Fibroblast of lung (primary cell): ENCODE measurements around the gene OBSCN.

Experiments
- EZH2 ChIP-seq: IDR thresholded peaks from 2 replicates; pipeline ENCODE4 v1.5.1; 2012; ENCODE audit warnings: low read length, control low read depth, mild to moderate bottlenecking; ENCODE audit errors: missing control alignments
- TF ChIP-seq, protein P1 (sequence below), 2 donors: IDR thresholded peaks in 1 of 2; conservative IDR thresholded peaks in 1 of 2; 1 replicate in 1 of 2; 2 replicates in 1 of 2; pipeline ENCODE4 v1.5.1; 2011 to 2012; ENCODE audit warnings: low read length in 2 of 2, control low read depth in 1 of 2, inconsistent platforms in 1 of 2, low read depth in 1 of 2, mild to moderate bottlenecking in 1 of 2

DNA sequence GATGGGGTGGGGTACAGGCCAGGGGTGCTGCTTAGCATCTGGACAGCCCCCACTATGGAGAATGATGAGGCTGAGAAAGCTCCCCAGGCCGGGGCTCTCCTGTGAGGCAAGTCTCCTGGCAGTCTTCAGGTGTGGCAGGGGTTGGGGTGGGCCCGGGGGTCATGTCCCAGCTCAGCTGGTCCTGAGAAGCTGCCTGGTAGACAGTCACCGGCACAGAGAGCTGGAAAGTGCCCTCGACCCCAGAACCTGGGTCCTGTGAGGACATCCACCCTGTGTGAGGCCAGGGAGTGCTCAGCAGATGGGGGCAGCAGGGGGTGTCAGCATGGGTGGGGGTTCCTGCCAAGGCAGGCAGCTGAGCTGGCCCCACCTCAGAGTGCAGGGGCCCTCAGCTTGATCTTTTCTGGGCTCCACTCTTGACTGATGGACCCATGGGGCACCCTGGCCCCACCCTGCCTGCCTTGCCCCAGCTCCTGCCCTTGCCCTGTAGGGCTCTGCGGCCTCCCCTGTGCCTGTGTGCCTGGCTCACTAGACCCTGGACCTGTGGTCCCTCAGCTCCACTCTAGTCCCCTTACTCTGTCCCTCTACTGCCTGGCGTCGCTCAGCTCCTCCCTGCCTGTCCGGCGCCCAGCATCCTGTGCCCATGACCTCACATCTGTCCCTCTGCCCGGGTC is 36.5 kb upstream of the OBSCN start:
- no peak for TF ChIP-seq EZH2
- TF ChIP-seq, protein P1, sequence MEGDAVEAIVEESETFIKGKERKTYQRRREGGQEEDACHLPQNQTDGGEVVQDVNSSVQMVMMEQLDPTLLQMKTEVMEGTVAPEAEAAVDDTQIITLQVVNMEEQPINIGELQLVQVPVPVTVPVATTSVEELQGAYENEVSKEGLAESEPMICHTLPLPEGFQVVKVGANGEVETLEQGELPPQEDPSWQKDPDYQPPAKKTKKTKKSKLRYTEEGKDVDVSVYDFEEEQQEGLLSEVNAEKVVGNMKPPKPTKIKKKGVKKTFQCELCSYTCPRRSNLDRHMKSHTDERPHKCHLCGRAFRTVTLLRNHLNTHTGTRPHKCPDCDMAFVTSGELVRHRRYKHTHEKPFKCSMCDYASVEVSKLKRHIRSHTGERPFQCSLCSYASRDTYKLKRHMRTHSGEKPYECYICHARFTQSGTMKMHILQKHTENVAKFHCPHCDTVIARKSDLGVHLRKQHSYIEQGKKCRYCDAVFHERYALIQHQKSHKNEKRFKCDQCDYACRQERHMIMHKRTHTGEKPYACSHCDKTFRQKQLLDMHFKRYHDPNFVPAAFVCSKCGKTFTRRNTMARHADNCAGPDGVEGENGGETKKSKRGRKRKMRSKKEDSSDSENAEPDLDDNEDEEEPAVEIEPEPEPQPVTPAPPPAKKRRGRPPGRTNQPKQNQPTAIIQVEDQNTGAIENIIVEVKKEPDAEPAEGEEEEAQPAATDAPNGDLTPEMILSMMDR (conservative IDR thresholded peaks at IDR 0.05 in 1 of 2, IDR thresholded peaks at IDR 0.05 in 1 of 2; ENCODE audit: low read depth in 1 of 2, low read length in 2 of 2): no peak
